HCT116 (cell line): ENCODE data around the gene PLD6. TPM values are rescaled to one million over a fixed set of nuclear protein-coding genes. Genes with fewer than 3 reads are reported as not detected.

Experiments used
- ATAC-seq: fragments of 200-7000 bp; cut with Tn5 transposase; 2 replicates; pipeline ENCODE4 v1.9.1; 2020; ENCODE audit warnings: mild to moderate bottlenecking, moderate library complexity
- BruUV-seq: library from RNA; stranded (reverse); fragments of 400-500 nt; replicated peaks from 2 replicates; lab custom pipeline; 2021; lab: Mats Ljungman, UMichigan
- CTCF ChIA-PET: fragments of 300-600 bp; sonication (Branson Sonifier 250); formaldehyde crosslinking; loops from one replicate; lab custom pipeline; 2021; ENCODE audit warnings: antibody characterized with exemption; lab: Charles Lee
- POLR2A ChIA-PET: fragments of 300-600, 350-600 bp; sonication (Branson Sonifier 250); formaldehyde crosslinking; loops from one replicate; lab custom pipeline; 2021; ENCODE audit warnings: antibody characterized with exemption; lab: Charles Lee
- RAD21 ChIA-PET, 2 experiments: fragments of 300-600 bp; sonication (Branson Sonifier 250); formaldehyde crosslinking; loops; one replicate each; lab custom pipeline; 2023; ENCODE audit warnings: low total read pairs in 2 of 2; ENCODE audit not compliant: uncharacterized antibody in 2 of 2, unreplicated experiment in 2 of 2, low non-redundant PET in 1 of 2; lab: Charles Lee
- DNase-seq: peaks from one replicate; pipeline ENCODE4 v3.0.0-alpha.2; 2010; ENCODE audit warnings: low read depth, low spot score
- H2AFZ ChIP-seq: fragments of 200-600 bp; shearing (Covaris generic), sonication (generic); 2 replicates; pipeline ENCODE4 v1.6.1; 2017; ENCODE audit warnings: low read depth, mixed run types, mixed read lengths, antibody characterized with exemption, low read length; ENCODE audit not compliant: poor library complexity, severe bottlenecking
- H3K27ac ChIP-seq: 2 replicates; pipeline ENCODE4 v1.5.1; 2012; ENCODE audit warnings: low read depth, low read length
- H3K27me3 ChIP-seq: fragments of 200-600 bp; sonication (generic); 2 replicates; pipeline ENCODE4 v1.6.1; 2016; ENCODE audit warnings: mixed run types, low read length, mixed read lengths; ENCODE audit not compliant: insufficient read depth
- H3K36me3 ChIP-seq, 2 experiments: fragments of 200-500 bp in 1 of 2; fragments of 200-600 bp in 1 of 2; sonication (Bioruptor generic) in 1 of 2; sonication (generic) in 1 of 2; 2 replicates each; pipeline versions ENCODE4 v1.5.1 to v1.6.1; 2014 to 2016; ENCODE audit warnings: low read length in 2 of 2, inconsistent platforms in 1 of 2, mixed read lengths in 1 of 2, mixed run types in 1 of 2; ENCODE audit not compliant: insufficient read depth in 2 of 2, control insufficient read depth in 1 of 2
- H3K4me1 ChIP-seq, 2 experiments: fragments of 200-600 bp in 1 of 2; sonication (generic) in 1 of 2; 2 replicates each; pipeline versions ENCODE4 v1.5.1 to v1.6.1; 2012 to 2017; ENCODE audit warnings: low read length in 2 of 2, inconsistent platforms in 1 of 2, mild to moderate bottlenecking in 1 of 2, mixed read lengths in 1 of 2, mixed run types in 1 of 2, moderate library complexity in 1 of 2; ENCODE audit not compliant: insufficient read depth in 2 of 2, control insufficient read depth in 1 of 2
- H3K4me2 ChIP-seq: fragments of 200-600 bp; sonication (generic); 2 replicates; pipeline ENCODE4 v1.6.1; 2017; ENCODE audit warnings: mixed run types, low read length, mixed read lengths
- H3K4me3 ChIP-seq, 2 experiments: fragments of 200-600 bp in 1 of 2; sonication (generic) in 1 of 2; replicated peaks in 1 of 2; 2 replicates each; pipeline ENCODE4 v1.5.1; 2011 to 2016; ENCODE audit warnings: low read length in 2 of 2, control low read depth in 1 of 2, low read depth in 1 of 2, mild to moderate bottlenecking in 1 of 2, mixed read lengths in 1 of 2, mixed run types in 1 of 2
- H3K79me2 ChIP-seq: fragments of 200-600 bp; sonication (generic); 2 replicates; pipeline ENCODE4 v1.6.1; 2017; ENCODE audit warnings: mild to moderate bottlenecking, mixed run types, low read length, moderate library complexity, mixed read lengths; ENCODE audit not compliant: insufficient read depth
- H3K9ac ChIP-seq: fragments of 200-600 bp; sonication (generic); 2 replicates; pipeline ENCODE4 v1.6.1; 2016; ENCODE audit warnings: low read length, mixed read lengths
- H3K9me2 ChIP-seq: fragments of 200-600 bp; sonication (generic), shearing (Covaris generic); 2 replicates; pipeline ENCODE4 v1.6.1; 2017; ENCODE audit warnings: mixed run types, mild to moderate bottlenecking, moderate library complexity; ENCODE audit not compliant: insufficient read depth
- H3K9me3 ChIP-seq, 2 experiments: fragments of 200-500 bp in 1 of 2; fragments of 200-600 bp in 1 of 2; sonication (Bioruptor generic) in 1 of 2; sonication (generic) in 1 of 2; 2 replicates each; pipeline ENCODE4 v1.6.1; 2014 to 2017; ENCODE audit warnings: low read length in 2 of 2, mixed read lengths in 2 of 2, inconsistent platforms in 1 of 2, low read depth in 1 of 2, mild to moderate bottlenecking in 1 of 2, mixed run types in 1 of 2, moderate library complexity in 1 of 2; ENCODE audit not compliant: control insufficient read depth in 1 of 2, insufficient read depth in 1 of 2
- H4K20me1 ChIP-seq: fragments of 200-600 bp; sonication (generic), shearing (Covaris generic); 2 replicates; pipeline ENCODE4 v1.6.1; 2017; ENCODE audit warnings: mixed run types, mild to moderate bottlenecking, moderate library complexity; ENCODE audit not compliant: insufficient read depth
- CBX3 ChIP-seq: IDR thresholded peaks from 2 replicates; pipeline ENCODE4 v1.6.1; 2012; ENCODE audit warnings: low read depth
- CTCF ChIP-seq, 3 experiments: fragments of 200-600 bp in 1 of 3; sonication (generic) in 1 of 3; IDR thresholded peaks in 2 of 3; conservative IDR thresholded peaks in 1 of 3; 2 replicates each; pipeline ENCODE4 v1.5.1; 2012 to 2017; ENCODE audit warnings: low read depth in 2 of 3, low read length in 2 of 3, antibody characterized with exemption in 1 of 3, borderline replicate concordance in 1 of 3, control low read depth in 1 of 3, mild to moderate bottlenecking in 1 of 3, mixed read lengths in 1 of 3, mixed run types in 1 of 3, moderate library complexity in 1 of 3; ENCODE audit not compliant: insufficient read depth in 1 of 3
- EGR1 ChIP-seq: IDR thresholded peaks from 2 replicates; pipeline ENCODE4 v1.6.1; 2012; ENCODE audit warnings: low read depth
- EZH2phosphoT487 ChIP-seq: fragments of 200-600 bp; IDR thresholded peaks from 2 replicates; pipeline ENCODE4 v1.6.1; 2018; ENCODE audit warnings: antibody characterized with exemption, borderline replicate concordance
- JUND ChIP-seq: IDR thresholded peaks from 2 replicates; pipeline ENCODE4 v1.6.1; 2012
- POLR2AphosphoS5 ChIP-seq: IDR thresholded peaks from 2 replicates; pipeline ENCODE4 v1.6.1; 2011; ENCODE audit warnings: mild to moderate bottlenecking, low read depth, low read length, moderate library complexity
- RAD21 ChIP-seq: IDR thresholded peaks from 2 replicates; pipeline ENCODE4 v1.6.1; 2012; ENCODE audit warnings: low read depth, mild to moderate bottlenecking
- TCF7L2 ChIP-seq: IDR thresholded peaks from 2 replicates; pipeline ENCODE4 v1.7.0; 2011; ENCODE audit warnings: borderline replicate concordance, inconsistent platforms; ENCODE audit not compliant: insufficient read depth, insufficient read length; ENCODE audit errors: extremely low read depth
- intact Hi-C: fragments of 100-400 bp; cut with micrococcal nuclease; formaldehyde crosslinking; loops from 2 replicates; pipeline ENCODE4 v1.10.0; 2022
- total RNA-seq: library from RNA; stranded (reverse); gene quantifications from one replicate; pipeline ENCODE4 v1.2.1, GENCODE V29; 2021; ENCODE audit not compliant: unreplicated experiment

PLD6 gene
- total RNA-seq, 1 experiment from 2014 or later = 15.6 TPM

DNA sequence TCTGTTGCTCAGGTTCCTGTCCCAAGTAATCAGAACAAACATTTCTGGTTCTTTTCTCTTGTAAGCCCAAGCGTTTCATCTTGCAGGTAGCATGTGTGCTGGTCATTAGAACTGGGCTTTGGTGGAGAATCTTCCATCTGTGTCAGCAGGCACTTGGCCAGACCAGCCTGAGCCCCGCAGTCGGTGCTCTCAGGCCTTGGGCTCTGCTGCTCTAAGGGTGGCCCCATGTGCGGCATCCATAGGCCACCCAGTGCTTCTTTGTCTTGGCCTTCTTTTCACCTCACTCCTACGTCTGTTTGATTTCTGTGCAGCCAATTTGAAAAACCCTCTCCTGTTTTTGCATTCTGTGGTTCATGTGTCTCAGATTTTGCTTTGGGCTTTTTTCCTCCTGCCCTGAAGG, 51.6 kb downstream of the PLD6 start:
- no peak for ATAC-seq
- H3K4me2 ChIP-seq = no peak overlapping the region
- no TSS peak for BruUV-seq
- no peak for TF ChIP-seq CTCF (IDR thresholded peaks at IDR 0.05 in 2 of 3, conservative IDR thresholded peaks at IDR 0.05 in 1 of 3; ENCODE audit: borderline replicate concordance in 1 of 3, insufficient read depth in 1 of 3, low read depth in 2 of 3, low read length in 2 of 3)
- no peak for TF ChIP-seq POLR2AphosphoS5
- TF ChIP-seq RAD21 = no peak
- POLR2A ChIA-PET = no interaction called here
- no peak overlapping the region for H3K4me3 ChIP-seq
- no peaks in the 10 kb centered on the region for H3K9me2 ChIP-seq
- H3K9ac ChIP-seq = no peak overlapping the region
- H3K36me3 ChIP-seq = peaks cover 24 to 57% of the 10 kb centered on the region in 2 experiments
- no peaks in the 10 kb centered on the region; the same call in 1 of the 2 replicates for H3K79me2 ChIP-seq
- H3K9me3 ChIP-seq = no peaks in the 10 kb centered on the region
- RAD21 ChIA-PET = no interaction called here
- peaks cover 2 to 29% of the 10 kb centered on the region in 2 experiments; a peak in 2 of 4 replicates for H3K4me1 ChIP-seq
- H3K27me3 ChIP-seq = no peaks in the 10 kb centered on the region
- no peak overlapping the region for H3K27ac ChIP-seq
- H4K20me1 ChIP-seq = no peaks in the 10 kb centered on the region
- CTCF ChIA-PET = no interaction called here
- no peak overlapping the region for H2AFZ ChIP-seq
- intact Hi-C loops = no loop called here
- no peak for DNase-seq

- ATAC-seq = no peak
- CTCF ChIA-PET = no interaction called here
Observed at GRCh38 chr17:17153709-17154108, 52.4 kb downstream of the PLD6 start.

More at GRCh38 chr17:17153709-17154108, 52.4 kb downstream of the PLD6 start:
- Histone ChIP-seq H3K27ac (no peak overlapping the region), H3K79me2 (peaks cover 3% of the 10 kb centered on the region; the same call in 1 of the 2 replicates), H2AFZ (no peak overlapping the region), H3K36me3 (peaks cover 26 to 53% of the 10 kb centered on the region in 2 experiments), H4K20me1 (no peaks in the 10 kb centered on the region), H3K9ac (no peak overlapping the region), H3K4me1 (peaks cover 2 to 29% of the 10 kb centered on the region in 2 experiments; a peak in 2 of 4 replicates), H3K9me3 (no peaks in the 10 kb centered on the region), H3K9me2 (no peaks in the 10 kb centered on the region), H3K4me2 (no peak overlapping the region), H3K4me3 (no peak overlapping the region), H3K27me3 (no peaks in the 10 kb centered on the region)
- POLR2A ChIA-PET = no interaction called here
- TF ChIP-seq CBX3 (no peak), EZH2phosphoT487 (no peak), JUND (no peak), TCF7L2 (no peak), EGR1 (no peak)
- intact Hi-C loops = no loop called here
- BruUV-seq = no TSS peak
- RAD21 ChIA-PET = no interaction called here
- DNase-seq = no peak
